GM18507 (cell line): ENCODE data around the gene FZD4.
"Not testable (repeated sequence)": the region's sequence is repeated elsewhere in the genome, so short reads cannot be mapped to it uniquely, and the experiment has no call there.

Experiments used
- DNase-seq: peaks from one replicate; pipeline ENCODE4 v3.0.0; 2011; ENCODE audit warnings: low read depth; ENCODE audit not compliant: insufficient read length; ENCODE audit errors: extremely low spot score
- FAIRE-seq: peaks from 2 replicates; lab custom pipeline; 2011; peaks lifted over from hg19 to GRCh38; lab: Jason Lieb, UNC

Gene FZD4

GRCh38 chr11:86955361-86956120, at the start of gene FZD4:
TSS of gene FZD4 (minus strand) at chr11:86955395. CDS start at chr11:86955085, 310 bp downstream.
- FAIRE-seq: no peak
- peak; percentile 78 for DNase-seq

GRCh38 chr11:87004281-87004680, 49.1 kb upstream of the FZD4 start:
- FAIRE-seq, DNase-seq: not testable (repeated sequence)

DNA sequence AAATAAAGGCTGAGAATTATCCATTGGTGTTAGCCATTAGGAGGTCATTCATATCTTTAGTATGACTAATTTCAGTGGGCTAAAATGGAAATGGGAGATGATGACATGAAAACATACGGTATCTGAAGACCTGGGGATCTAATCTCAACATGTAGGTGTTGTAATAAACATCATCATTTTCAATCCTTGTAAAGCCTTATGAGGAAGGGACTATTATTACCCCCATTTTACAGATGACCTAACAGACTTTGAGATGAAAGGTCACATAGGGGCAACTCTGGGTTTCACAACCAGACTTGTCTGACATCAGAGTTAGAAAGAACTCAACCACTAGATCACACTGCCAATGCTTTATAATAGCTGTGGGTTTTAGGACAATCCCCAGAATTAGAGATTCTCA, 47.7 kb upstream of the FZD4 start:
- no peak for DNase-seq
- FAIRE-seq: no peak

DNA sequence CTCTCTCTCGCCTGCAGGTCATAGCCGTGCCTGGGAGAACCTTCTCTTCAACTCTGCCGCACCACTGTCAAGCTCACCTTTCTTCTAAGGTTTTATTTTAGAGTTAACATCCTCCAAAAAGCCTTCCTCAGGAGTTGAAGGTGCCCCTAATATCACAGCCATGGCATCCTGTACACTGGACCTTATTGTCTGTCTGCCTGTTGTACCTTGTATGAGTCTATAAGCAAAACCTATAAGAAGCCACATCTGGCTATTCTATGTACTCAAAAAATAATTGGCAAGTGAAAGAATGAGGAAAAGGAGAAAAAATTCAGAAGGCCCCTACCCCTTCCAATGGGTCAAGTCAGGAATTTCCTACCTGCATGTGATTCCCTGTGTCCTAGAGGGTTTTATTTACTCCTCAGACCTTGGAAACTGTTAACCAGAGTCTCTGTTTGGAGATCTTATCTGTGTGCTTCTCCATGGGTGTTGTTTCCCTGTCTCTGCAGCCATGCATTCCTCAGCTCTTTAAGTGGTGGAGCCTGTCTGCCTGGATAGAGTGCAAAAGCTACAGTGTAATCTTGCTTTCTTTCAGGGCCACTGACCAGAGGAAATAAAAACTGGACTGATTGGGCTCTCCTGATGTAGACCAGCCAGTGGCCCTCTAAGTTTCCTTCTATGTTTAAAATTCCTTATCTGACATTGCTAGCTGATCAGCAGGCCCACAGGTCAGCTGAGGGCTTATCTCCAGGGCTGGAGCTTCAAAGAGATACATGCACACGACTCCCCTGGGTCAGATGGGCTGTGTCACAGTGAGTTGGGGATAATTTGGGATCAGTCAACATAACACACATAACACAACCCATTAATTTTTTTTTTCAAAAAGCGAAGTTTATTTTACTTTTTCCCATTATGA, 44.9 kb upstream of the FZD4 start:
- FAIRE-seq (no peak), DNase-seq (no peak)

GRCh38 chr11:86999388-86999787, 44.2 kb upstream of the FZD4 start:
- FAIRE-seq (no peak), DNase-seq (no peak)

GRCh38 chr11:86996953-86997570, 41.9 kb upstream of the FZD4 start:
- no peak for DNase-seq
- FAIRE-seq: no peak

GRCh38 chr11:86993031-86993430, 37.8 kb upstream of the FZD4 start:
- FAIRE-seq: no peak
- no peak for DNase-seq

DNA sequence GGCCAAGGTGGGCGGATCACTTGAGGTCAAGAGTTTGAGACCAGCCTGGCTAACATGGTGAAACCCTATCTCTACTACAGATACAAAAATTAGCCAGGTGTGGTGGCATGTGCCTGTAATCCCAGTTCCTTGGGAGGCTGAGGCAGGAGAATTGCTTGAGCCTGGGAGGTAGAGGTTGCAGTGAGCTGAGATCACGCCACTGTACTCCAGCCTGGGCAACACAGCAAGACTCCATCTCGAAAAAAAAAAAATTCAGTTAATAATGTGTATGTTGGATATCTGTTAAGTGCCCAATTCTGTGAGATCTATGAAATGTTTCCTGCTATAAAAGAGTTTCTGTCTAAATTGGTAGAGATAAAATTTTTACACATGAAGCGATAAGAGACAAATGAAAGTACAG, 37.1 kb upstream of the FZD4 start:
- FAIRE-seq, DNase-seq: not testable (repeated sequence)

- no peak for FAIRE-seq
- no peak for DNase-seq
Observed at GRCh38 chr11:86991341-86991740, 36.1 kb upstream of the FZD4 start.

- DNase-seq (no peak), FAIRE-seq (no peak)
Observed at GRCh38 chr11:86990515-86990914, 35.3 kb upstream of the FZD4 start.

GRCh38 chr11:86990031-86990430, 34.8 kb upstream of the FZD4 start:
- no peak for FAIRE-seq
- no peak for DNase-seq

- FAIRE-seq (no peak), DNase-seq (no peak)
Observed at GRCh38 chr11:86988351-86988881, 33.2 kb upstream of the FZD4 start.

GRCh38 chr11:86987679-86988078, 32.5 kb upstream of the FZD4 start:
- no peak for DNase-seq
- no peak for FAIRE-seq

- FAIRE-seq: no peak
- no peak for DNase-seq
Observed at GRCh38 chr11:86984701-86985100, 29.5 kb upstream of the FZD4 start.

DNA sequence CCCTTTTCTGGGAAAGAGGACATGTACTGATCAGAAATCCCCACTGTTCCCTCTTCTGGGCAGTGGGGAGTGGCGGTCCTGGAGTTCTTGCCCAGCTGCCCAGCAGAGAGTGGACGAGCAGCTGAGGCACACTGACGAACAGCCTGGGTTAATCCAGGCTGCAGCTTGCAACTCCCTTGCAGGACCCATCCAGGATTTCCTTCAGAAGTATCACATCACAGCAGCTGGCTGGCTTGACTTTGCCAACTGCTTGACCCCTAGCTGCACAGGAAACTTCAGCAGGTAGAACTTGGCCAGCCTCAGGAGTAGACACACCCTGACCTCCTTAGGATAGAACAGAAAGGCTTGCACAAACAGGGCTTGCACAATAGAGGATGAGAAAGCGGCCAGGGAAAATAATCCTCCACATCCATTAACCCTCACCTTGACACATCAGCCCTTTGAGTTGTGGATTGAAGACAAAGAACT, 27.9 kb upstream of the FZD4 start:
- DNase-seq (no peak), FAIRE-seq (no peak)

DNA sequence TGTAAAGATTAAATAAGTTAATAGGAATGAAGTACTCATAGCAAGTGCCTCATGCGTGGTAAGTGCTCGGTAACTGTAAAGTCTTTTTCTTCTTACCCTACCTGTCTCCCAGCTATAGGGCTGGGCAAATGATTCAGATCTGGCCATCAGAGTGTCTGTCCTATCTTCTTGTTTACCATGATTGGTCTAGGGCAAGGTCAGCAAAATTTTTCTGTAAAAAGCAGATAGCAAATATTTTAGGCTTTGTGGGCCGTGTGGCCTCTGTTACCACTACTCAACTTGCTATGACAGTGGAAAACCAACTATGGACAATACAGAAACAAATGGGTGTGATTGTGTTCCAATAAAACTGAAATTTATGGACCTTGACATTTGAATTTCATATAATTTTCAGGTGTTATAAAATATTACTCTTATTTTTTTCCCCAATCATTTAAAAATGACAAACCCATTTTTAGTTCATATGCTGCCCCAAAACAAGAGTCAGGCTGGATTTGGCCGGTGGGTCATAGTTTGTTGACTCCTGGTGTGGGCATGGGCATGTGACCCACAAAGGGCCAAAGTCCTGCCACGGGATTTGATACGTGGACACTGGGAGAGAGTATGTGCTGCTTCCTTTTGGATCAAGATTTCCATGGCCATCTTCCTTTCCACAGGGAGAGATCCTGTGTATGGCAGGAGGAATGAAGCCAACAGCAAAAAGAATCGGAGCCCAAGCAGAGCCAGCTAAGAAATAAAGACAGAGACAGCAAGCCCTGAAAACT, 26.8 kb upstream of the FZD4 start:
- DNase-seq (no peak), FAIRE-seq (no peak)

- FAIRE-seq (no peak), DNase-seq (no peak)
Observed at GRCh38 chr11:86980086-86980796, 25.0 kb upstream of the FZD4 start.

DNA sequence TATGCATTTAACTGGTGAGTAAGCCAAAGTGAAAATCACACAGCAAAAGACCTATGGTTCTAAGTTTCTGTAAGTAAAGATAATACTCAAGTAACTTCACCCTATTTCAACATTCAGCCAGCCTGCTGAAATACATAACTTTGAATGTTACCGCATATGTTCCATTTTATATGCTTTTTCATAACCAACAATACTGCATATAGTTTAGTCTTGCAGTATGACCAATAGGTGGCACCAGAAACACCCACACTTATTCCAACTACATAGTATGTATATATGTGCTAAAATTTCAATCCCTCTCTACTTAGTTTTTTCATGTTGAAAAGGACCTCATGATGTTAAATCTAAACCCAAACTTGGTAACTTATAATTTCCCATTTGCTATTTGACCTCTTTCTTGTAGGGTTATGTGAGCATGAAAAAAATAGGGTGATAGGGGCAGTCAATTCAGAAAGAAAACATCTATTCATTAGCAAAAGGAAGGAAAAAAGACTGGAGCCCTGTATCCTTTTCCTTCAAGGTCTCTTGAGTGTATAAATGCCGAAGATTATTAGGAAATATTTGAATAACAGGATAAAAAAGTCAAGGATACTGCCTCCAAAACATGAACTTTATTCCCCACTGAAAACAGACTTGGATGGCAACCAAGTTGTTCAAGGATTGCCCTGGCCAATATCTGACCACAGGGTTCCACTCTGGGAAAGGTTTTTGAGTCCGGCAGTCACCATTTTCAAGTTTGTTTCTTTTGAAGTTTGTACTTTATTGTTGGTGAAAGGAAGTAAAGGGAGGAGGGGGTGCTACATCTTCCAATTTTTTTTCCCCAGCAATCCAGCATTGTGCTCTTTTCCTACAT, 23.8 kb upstream of the FZD4 start:
- no peak for DNase-seq
- peak; percentile 33 for FAIRE-seq
